SIG-M5 treated with dmso at 0.1 percent for 504 hours (cell line): ENCODE results near the gene PEPD.
"Not testable (repeated sequence)": the region's sequence is repeated elsewhere in the genome, so short reads cannot be mapped to it uniquely, and the experiment has no call there.

Source experiments
- DNase-seq: peaks from one replicate; lab custom pipeline; 2025; ENCODE audit not compliant: unreplicated experiment; lab: John Stamatoyannopoulos, UW

PEPD gene

DNA sequence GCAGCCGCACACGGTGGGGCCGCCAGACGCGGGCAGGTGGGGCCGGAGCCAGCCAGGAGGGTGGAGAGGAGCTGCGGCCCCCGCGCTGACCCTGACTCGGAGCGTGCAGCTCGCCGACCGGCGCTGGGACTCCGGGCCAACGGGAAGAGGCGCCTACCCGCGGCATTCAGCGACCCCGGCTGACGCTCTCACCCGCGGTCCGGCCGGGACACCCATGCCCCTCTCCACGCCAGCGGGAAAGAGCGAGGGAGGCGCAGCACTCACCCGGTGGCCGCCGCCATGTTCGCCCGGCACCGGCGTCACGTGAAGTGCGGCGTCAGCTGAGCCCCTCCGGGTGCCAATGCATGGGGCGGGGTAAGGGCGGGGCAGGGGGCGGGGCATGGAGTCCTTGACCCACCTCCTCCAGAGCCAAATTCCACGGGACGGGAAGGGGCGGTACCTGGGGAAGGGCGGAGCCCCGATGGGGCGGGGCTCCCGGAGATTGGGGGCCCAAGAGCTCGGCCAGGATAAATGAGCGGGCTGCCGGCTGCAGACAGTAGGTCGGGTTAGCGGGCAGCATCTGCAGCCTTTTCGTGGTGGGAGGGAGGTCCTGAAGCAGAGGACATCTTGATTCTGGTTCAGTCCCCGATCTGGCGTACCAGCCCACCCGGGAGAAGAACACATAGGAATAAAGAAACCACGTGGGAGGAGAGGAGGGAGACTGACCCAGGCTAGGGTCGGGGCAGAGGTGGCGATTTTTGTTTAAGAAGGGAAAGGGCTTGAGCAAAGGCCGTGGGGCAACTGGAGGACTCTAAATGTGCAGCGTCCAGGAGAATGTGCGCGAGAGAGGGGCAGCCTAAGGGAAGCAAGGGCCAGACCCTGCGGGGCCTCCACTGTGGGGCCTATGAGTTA is at the start of gene PEPD:
PEPD (minus strand) TSS at position 312 of the 891 bp plus-strand sequence; CDS start at position 281, 31 bp downstream.
- peak; percentile 71 for DNase-seq

DNA sequence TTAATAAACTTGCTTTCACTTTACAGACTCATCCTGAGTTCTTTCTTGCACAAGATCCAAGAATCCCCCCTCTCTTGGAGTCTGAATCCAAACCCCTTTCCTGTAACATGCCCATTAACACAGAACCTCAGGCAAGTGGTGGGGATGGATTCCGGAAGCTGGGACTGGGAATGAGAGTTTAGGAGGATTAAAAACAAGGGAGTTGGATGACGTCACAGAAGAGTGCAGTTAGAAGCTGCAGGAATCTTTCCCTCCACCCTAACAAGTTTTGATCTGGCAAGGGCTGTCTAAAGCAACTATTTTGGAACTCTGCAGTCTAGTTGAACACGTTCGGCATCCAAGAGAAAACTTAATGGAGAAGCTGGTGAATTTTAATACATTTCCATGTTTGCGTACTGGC is 48.2 kb upstream of the PEPD start:
- no peak for DNase-seq

DNA sequence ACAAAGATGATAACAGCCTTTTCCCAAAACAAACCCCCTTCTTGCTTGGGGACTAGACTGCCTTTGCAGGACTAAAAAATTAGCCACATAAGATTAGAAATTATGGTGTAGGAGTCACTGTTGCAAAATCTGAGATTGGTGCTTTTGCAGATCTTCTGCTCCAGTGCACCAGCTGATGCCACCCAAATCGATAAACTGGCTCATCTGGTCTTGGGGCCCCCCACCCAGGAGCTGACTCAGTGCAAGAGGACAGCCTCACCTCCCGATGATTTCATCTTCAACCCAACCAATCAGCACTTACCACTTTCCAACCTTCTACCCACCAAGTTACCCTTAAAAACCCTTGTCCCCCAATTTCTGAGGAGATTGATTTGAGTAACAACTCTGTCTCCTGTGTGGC is 47.1 kb upstream of the PEPD start:
- DNase-seq = no peak

DNA sequence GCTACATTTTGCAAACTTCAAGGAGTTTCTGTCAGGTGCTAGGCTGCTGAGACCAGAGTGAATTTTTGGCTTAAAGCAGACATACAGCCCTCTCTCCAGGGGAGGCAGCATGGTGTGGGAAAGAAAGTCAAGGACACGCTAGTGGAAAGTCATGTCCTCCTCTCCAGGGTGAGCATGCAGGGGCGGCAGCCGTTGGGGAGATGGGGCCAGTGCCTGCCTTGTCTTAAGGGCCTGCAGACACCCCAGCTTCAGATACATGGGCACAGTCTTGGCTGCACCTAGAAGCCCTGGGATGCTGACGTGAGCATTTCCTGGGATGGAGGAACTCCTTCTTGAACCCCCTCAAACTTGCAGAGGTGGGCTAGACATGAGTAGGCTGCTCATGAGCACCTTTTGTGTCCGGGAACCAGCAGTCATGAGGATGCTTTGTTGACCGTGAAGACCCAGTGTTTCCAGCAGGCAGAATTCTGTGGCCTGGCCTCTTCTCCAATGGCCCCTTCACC is 43.3 kb upstream of the PEPD start:
- no peak for DNase-seq

DNA sequence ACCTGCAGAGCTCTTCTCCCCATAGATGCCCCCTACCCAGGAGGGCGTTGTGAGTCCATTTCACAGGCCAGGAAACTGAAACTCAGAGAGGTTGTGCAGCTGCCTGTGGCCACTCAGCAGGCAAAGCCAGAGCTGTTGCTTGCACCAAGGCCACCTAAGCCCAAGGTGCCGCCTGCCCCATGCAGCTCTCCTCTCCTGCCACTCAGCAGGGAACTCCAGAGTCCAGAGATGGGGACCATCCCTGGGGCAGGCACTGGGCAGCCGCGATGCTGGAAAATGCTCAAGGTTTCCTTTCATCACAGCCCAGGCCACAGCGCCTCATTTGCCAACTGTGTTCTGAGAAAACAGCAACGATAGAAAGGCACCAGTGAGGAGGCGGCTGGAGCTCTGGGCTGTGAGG is 41.0 kb upstream of the PEPD start:
- DNase-seq = no peak

DNA sequence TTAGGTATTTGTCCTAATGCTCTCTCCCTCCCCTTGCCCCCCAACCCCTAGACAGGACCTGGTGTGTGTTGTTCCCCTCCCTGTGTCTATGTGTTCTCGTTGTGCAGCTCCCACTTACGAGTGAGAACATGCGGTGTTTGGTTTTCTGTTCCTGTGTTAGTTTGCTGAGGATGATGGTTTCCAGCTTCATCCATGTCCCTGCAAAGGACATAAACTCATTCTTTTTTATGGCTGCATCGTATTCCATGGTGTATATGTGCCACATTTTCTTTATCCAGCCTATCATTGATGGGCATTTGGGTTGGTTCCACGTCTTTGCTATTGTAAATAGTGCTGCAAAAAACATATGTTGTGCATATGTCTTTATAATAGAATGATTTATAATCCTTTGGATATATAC is 40.1 kb upstream of the PEPD start:
- not testable (repeated sequence) for DNase-seq

DNA sequence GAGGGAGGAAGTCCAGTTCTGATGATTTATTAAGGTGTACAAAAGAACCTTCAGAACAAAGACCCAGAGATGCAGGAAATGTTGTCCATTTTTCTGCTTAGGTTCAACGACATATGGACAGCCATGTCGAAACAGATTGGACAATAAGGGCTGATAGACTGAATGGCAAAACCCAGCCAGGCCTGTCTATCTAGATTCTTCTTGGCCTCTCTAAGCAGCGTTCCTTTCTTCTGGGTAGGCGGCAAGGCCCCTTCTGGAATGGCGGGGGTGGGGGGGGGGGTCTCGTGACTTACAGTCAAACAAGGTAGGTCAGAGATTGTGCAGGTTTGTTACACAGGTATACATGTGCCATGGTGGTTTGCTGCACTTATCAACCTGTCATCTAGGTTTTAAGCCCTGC is 39.7 kb upstream of the PEPD start:
- DNase-seq = no peak

DNA sequence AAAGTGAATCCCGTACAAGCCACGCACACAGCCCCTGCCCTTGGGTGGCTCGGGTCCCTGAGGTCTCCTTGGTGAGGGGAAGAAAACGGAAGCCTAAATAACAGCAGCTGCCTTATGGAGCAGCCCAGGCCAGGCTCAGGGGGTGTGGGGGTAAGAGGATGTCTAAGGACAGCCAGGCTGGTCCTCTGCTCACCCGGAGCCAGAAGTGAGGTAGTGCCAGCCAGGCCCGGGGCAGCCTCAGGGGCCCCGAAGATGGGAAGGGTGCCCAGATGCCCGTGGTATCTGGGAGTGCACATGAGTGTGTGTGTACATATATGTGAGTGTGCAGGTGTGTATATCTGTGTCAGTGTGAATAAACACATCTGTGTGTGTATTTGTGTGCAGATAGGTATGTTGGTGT is 38.4 kb upstream of the PEPD start:
- DNase-seq = no peak

DNA sequence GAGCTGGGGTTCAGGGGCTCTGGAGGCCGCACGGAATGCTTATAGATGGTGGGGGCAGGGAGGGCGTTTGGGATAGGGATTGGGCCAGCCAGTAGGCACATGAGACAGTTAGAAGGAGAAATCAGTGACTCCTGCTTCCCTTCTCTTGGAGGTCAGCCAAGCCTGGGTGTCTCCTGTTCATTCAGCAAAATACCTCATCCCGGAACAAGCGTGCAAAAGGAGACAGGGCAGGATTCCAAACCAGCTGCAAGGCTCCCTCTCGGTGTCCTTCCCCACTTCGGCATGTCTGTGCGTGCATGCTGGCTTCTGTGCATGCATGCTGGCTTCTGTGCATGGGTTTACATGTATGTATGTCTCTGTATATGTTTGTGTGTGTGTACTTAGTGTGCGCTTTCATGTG is 37.3 kb upstream of the PEPD start:
- no peak for DNase-seq

DNA sequence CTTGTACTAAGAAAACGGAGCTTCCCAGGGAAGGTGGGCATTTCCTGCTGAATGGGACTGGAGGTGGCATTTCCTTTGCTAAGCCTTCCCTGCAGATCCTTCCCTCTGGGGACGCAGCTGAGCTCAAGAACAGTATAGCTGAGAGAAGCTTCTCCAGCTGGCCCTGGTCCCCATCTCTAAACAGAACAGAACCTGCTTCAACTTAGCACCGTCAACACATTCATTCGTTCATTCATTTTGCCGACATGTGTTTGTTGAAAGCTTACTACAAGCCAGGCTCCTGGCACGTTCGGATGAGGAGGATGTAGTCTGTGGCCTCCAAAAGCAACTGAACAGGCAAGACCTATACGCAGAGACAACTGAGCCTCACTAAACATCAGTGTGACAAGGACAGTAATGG is 36.6 kb upstream of the PEPD start:
- DNase-seq = no peak

DNA sequence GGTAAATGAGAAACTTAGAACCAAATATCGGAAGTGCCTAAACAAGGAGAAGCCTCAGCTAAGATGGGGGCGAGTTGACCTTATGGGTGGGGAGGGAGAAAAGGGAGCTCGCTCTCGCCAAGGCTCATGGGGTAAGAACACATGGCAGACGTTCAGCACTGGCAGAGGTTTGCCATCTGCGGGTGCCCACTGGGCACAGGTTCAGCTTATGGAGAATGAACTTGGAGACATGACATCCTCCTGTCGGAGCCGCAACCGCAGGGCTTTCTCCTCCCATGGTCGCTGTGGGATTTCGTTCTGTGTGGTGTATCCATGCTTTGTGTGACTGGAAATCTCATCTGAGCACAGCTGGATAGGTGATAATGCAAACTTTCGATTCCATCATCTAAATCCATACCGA is 36.1 kb upstream of the PEPD start:
- DNase-seq = no peak

DNA sequence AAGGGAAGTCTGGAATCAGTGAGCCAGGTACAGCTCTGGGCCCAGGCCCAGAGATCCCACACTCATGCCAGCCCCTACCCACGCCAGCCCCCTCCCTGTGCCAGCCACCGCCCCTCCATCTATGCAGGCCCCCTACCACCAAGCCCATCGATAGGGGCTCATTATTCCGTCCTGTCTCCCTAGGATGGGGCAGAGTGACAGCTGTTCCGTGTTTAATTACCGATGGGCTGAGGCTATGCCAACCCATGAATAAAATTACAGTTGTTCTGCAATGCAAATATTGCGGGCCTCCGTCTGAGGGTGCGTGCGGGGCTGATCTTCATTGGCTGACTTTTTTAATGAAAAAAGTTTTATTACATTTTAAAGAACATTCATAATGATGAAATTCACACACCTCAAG is 35.6 kb upstream of the PEPD start:
- no peak for DNase-seq

DNA sequence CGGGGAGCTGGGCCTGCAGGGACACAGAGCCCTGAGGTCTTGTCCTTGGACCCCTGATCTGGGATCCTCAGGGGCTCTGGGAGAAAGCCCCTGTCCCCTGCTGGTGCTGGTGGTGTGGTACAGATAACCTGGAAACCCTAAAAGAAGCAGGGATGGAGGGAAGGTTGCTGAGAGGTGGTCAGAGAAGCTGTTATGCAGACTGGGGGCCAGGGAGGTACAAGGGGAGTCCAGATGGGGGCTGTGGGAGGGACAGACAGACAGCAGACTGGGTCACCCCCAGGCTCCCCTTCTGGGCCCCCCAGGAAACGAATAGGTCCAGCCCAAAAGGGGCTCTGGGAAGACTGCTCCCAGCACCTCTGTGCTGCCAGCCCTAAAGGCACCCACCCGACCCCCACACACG is 34.7 kb upstream of the PEPD start:
- DNase-seq = no peak

DNA sequence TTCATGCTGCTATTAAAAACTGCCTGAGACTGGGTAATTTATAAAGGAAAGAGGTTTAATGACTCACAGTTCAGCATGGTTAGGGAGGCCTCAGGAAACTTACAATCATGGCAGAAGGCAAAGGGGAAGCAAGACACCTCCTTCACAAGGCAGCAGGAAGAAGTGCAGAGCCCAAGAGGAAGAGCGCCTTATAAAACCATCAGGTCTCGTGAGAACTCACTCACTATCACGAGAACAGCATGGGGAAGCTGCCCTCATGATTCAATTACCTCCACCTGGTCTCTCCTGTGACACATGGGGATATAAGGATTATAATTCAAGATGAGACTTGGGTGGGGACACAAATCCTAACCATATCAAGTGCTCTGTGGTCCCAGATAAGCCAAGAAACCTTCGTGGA is 34.1 kb upstream of the PEPD start:
- not testable (repeated sequence) for DNase-seq

DNA sequence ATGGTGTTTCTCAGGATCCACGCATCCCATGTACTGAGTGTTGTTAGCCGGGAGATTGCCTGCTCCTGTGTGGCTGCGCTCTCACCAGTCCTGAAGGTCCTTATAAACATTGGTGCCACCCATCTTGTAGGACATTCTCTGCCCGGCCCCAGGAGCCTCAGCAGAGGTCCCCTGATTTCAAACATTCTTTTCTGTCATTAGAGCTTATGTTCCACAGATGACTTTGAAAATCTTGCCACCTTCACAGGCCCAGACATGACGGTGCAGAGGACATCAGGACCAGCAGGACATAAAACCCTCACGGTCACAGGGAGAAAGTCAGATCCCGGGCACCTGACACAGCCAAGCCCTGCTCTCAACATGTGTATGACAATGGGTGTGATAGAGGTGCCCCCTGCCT is 33.2 kb upstream of the PEPD start:
- no peak for DNase-seq

DNA sequence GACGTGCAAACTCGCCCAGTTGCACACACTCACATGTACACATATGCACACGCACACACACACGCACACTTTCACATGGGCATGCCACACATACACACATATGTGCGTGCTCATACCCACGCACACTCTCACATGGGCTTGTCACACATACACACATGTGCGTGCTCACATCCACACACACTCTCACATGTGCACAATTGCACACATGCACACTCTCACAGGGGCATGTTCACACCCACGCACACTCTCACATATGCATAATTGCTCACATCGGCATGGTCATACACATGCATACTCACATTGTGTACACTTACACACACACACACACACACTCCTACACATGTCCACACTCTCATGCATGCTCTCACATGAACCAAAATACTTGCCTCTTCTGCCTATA is 32.8 kb upstream of the PEPD start:
- no peak for DNase-seq

DNA sequence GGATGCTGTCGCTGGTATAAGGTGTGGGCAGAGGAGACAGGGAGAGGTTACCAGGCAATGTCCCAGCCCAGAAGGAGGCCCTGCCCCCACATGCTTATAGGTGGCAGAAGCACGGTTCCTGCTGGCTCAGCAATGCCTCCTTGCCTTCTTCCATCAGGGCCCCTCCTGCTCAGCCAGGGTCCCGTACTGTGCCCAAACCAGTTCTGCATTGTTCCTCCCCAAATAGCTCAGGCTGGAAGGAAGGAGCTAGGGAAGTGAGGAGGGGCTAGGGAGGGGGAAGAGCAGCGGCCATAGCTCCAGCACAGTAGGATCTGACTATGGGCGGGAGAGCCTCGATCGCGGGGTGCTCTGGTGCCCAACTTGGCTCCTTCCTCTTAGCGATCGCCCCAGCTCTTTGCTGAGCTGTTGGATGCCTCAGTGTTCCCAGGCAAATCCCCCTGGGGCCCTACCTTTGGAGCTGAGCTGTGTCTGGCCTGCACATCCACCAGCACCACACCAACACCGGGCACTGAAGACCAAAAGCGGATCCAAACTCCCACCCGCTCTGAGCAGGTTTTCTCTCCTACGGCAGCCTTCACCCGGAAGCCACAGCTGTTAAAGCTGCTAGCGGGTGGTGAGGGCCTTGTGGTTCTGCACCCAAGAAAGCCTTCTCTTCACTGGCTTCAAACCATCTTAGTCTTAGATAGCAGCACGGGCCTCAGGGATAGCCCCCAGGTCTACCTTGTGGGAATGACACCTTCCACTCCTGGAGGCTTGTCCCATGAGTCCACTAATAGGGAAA is 32.1 kb upstream of the PEPD start:
- no peak for DNase-seq

DNA sequence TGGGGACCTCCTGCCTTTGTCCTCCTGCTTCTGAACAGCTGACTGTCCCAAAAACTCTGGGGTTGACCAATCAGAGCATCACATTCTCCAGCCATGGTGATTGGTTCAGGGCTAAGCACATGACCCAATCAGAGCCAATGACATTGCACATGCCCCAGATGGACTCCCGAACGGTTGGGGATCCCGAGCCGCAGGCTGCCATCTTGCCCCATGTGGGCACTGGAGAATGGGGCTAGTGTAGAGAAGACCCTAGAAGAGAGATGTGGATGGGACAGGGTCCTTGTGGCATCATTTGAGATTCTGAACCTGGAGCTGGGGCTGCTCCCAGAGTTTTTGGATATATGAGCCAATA is 31.3 kb upstream of the PEPD start:
- no peak for DNase-seq

DNA sequence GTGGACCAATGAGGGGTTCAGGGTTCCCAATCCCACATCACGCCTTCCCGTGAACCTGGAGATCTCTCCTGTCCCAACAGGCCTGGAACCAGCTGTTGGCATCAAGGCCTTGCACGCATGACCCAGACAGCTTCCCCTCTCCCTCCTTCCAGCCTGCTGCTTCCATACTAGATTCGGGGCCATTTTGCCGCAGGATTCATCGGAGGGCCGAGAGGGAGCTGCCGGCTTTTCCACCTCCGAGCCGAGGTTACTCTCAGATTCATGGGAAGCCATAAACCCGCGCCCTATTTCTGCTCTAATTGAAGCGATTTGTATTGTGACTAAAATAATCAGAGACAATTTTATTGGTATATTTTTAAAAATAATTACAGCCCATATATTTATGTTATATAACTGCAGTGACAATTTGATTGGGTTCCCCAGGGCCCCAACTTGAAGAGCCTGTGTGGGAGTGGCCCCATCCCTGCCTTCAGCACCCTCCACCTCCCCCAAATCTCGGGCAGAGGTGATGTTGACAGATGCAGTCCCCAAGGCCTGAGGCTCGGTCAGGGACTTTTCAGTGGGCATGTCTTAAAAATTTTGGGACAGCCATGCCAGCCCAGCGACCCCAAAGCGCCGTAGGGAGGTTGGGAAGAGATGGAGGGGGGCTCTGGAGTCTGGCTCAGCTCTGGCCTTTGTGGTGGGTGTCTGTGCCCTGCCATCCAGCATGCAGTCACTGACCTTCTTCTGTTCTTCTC is 30.8 kb upstream of the PEPD start:
- DNase-seq = no peak

DNA sequence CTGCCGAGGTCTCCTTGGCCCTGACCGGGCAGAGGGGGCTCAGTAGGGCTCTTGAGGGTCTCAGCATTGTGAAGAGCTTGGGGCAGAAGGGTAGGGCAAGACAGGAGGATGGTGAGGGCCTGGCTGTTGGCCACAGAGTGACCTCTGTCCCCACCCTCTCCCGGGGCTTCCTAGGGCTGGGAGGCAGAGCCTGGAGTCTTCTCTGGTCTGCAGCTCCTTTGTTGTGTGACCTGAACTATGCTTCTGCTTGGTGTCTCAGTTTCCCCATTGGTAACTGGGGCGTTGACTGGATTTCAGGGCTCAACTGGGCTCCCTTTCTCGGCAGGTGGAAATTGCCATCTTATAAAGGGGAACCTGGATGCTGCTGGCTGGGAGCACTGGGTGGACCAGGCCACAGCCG is 30.1 kb upstream of the PEPD start:
- no peak for DNase-seq

DNA sequence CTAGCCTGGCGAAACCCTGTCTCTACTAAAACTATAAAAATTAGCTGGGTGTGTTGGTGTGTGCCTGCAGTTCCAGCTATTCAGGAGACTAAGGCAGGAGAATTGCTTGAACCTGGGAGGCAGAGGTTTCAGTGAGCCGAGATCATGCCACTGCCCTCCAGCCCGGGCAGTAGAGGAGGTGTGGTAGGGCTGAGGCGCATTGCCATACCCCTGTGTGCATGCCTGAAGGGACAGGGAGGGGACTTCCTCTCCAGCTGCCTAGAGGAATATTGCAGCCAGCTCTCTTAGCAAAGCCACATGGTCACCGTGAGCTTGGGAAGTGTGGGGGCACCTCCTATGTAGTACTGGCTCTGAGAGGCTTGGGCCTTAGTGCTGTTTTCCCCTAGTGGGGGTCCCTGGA is 29.2 kb upstream of the PEPD start:
- no peak for DNase-seq

DNA sequence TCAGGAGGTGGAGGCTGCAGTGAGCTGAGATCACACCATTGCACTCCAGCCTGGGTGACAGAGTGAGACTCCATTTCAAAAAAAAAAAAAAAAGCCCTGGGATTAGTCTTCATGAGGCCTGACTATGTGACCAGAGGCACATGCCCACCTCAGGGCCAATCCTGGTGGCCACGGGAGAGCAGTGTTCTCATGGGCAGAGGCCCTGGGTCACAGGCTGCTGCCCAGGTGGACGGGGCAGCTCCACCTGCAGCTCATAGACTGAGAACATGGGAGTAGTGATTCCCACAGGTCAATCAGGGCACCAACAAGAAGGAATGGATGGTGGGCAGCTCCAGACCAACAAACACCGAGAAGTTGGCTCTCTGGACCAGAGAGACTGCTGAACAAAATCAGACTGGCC is 26.1 kb upstream of the PEPD start:
- no peak for DNase-seq
